Thyroid gland (tissue), 4 donors: ENCODE results near the gene FAM171A2.

ENCODE experiments used
- POLR2A ChIP-seq, 2 donors: fragments of 450-650 bp; IDR thresholded peaks; one replicate each; pipeline ENCODE4 v1.6.1; 2017; ENCODE audit warnings: antibody characterized with exemption in 2 of 2, mild to moderate bottlenecking in 2 of 2, moderate library complexity in 1 of 2
- TF ChIP-seq, protein P1 (sequence below), 6 experiments: fragments of 200-600 bp in 3 of 6; fragments of 450-650 bp in 3 of 6; sonication (generic) in 3 of 6; IDR thresholded peaks; one replicate each; pipeline ENCODE4 v1.5.1; 2016 to 2019; ENCODE audit warnings: antibody characterized with exemption in 6 of 6, mild to moderate bottlenecking in 2 of 6, inconsistent platforms in 1 of 6, moderate library complexity in 1 of 6

DNA sequence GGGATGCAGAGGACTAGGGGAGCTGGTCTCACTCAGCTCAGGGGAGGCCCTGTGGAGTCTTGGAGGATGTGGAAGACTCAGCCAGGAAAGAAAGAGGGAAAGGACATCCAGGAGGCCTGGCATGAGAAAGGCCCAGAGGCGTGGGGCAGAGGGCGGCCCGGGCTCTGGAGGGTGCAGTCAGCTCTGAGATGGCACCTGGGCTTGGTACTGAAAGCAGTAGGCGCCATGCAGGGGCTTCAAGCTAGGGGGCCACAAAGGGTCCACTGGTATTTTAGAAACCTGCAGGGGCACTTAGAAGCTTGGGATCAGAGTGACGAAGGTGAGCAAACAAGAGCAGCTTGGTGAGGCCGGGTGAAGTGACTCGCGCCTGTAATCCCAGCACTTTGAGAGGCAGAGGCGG is 5.6 kb downstream of the FAM171A2 start:
- TF ChIP-seq, protein P1, sequence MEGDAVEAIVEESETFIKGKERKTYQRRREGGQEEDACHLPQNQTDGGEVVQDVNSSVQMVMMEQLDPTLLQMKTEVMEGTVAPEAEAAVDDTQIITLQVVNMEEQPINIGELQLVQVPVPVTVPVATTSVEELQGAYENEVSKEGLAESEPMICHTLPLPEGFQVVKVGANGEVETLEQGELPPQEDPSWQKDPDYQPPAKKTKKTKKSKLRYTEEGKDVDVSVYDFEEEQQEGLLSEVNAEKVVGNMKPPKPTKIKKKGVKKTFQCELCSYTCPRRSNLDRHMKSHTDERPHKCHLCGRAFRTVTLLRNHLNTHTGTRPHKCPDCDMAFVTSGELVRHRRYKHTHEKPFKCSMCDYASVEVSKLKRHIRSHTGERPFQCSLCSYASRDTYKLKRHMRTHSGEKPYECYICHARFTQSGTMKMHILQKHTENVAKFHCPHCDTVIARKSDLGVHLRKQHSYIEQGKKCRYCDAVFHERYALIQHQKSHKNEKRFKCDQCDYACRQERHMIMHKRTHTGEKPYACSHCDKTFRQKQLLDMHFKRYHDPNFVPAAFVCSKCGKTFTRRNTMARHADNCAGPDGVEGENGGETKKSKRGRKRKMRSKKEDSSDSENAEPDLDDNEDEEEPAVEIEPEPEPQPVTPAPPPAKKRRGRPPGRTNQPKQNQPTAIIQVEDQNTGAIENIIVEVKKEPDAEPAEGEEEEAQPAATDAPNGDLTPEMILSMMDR (IDR thresholded peaks at IDR 0.05) = no peak
- TF ChIP-seq POLR2A (IDR thresholded peaks at IDR 0.05) = no peak
